Gastroesophageal sphincter (tissue), 4 donors: ENCODE data around the gene CLOCK. TPM values are rescaled to one million over a fixed set of nuclear protein-coding genes. Genes with fewer than 3 reads are reported as not detected.
A peak's percentile ranks its signal among the peaks of the same experiment; 100 is the strongest.

ENCODE experiments used
- ATAC-seq: fragments of 150-250 bp; one replicate; pipeline ENCODE4 v1.9.1; 2016; ENCODE audit warnings: mild to moderate bottlenecking, moderate library complexity
- H3K27ac ChIP-seq, 4 donors: fragments of 200-600 bp; sonication (generic) in 3 of 4; 1 replicate in 3 of 4; 2 replicates in 1 of 4; pipeline ENCODE4 v1.5.1; 2016 to 2019
- H3K27me3 ChIP-seq: fragments of 200-600 bp; sonication (generic); one replicate; pipeline ENCODE4 v1.5.1; 2019
- H3K36me3 ChIP-seq, 2 donors: fragments of 200-600 bp; sonication (generic); one replicate each; pipeline ENCODE4 v1.5.1; 2019; ENCODE audit warnings: control low read depth in 1 of 2
- H3K4me1 ChIP-seq, 3 donors: fragments of 200-600 bp; sonication (generic); 1 replicate in 2 of 3; 2 replicates in 1 of 3; pipeline ENCODE4 v1.5.1; 2016 to 2019; ENCODE audit warnings: control low read depth in 2 of 3
- H3K4me3 ChIP-seq, 2 donors: fragments of 200-600 bp; sonication (generic); one replicate each; pipeline ENCODE4 v1.5.1; 2019; ENCODE audit warnings: mild to moderate bottlenecking in 1 of 2, moderate library complexity in 1 of 2
- H3K9me3 ChIP-seq, 3 donors: fragments of 200-600 bp; sonication (generic); one replicate each; pipeline ENCODE4 v1.5.1; 2017 to 2019; ENCODE audit warnings: control low read depth in 2 of 3
- EP300 ChIP-seq: sonication (generic); formaldehyde crosslinking; IDR thresholded peaks from one replicate; pipeline ENCODE4 v1.6.1; 2017; ENCODE audit warnings: antibody characterized with exemption, mild to moderate bottlenecking
- POLR2A ChIP-seq, 2 donors: fragments of 450-650 bp; IDR thresholded peaks; one replicate each; pipeline ENCODE4 v1.6.1; 2017; ENCODE audit warnings: antibody characterized with exemption in 2 of 2, mild to moderate bottlenecking in 2 of 2, moderate library complexity in 1 of 2
- POLR2AphosphoS5 ChIP-seq: sonication (generic); formaldehyde crosslinking; IDR thresholded peaks from one replicate; pipeline ENCODE4 v1.6.1; 2017; ENCODE audit warnings: antibody characterized with exemption
- WGBS, 2 donors: methylation state at CpG; one replicate each; pipeline ENCODE4 v1.1.5; 2018; ENCODE audit warnings: low coverage in 1 of 2; 5-methylcytosine and 5-hydroxymethylcytosine counted together
- total RNA-seq, 4 donors: library from RNA; depleted of rRNA; stranded (reverse); fragments of >200 nt; gene quantifications; one replicate each; pipeline ENCODE4 v1.1.0, GENCODE V29; 2016
- TF ChIP-seq, protein P1 (sequence below), 4 experiments: fragments of 200-600 bp in 2 of 4; fragments of 450-650 bp in 2 of 4; sonication (generic) in 1 of 4; IDR thresholded peaks; one replicate each; pipeline ENCODE4 v1.5.1; 2017 to 2019; ENCODE audit warnings: antibody characterized with exemption in 4 of 4, mild to moderate bottlenecking in 2 of 4, moderate library complexity in 2 of 4

CLOCK gene
- total RNA-seq, 4 donors from 2014 or later: 30.0 to 55.7 (median 33.9) TPM

DNA sequence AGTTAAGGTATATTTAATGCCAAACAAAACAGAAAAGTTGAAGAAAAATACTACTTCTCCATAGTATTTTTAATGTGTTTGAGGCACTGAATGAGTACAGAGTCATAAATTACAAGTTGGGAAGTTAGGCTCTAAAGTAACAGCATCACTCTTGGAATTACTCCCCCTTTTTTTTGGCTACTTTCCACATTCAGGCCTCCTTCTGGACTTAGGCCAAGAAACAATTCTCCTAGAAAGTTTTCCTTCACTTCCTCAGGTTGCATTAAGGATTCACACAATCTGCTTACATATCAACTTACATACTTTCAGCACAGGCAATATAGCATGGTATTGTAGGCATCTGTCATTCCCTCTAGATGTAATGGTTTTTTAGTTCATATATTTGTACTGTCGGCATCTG is 98.9 kb downstream of the CLOCK start:
- WGBS, 2 donors: 30 to 53% methylated on average over 1 of the region's 1 CpG
- TF ChIP-seq POLR2A (IDR thresholded peaks at IDR 0.05) (no peak), POLR2AphosphoS5 (no peak)
- no peak overlapping the region for H3K27ac ChIP-seq
- H3K27me3 ChIP-seq: no peaks in the 10 kb centered on the region
- H3K4me3 ChIP-seq: no peak overlapping the region
- H3K36me3 ChIP-seq: peaks cover 0 to 70% of the 10 kb centered on the region in 2 donors
- no peak for ATAC-seq
- no peaks in the 10 kb centered on the region for H3K9me3 ChIP-seq
- H3K4me1 ChIP-seq: no peaks in the 10 kb centered on the region

DNA sequence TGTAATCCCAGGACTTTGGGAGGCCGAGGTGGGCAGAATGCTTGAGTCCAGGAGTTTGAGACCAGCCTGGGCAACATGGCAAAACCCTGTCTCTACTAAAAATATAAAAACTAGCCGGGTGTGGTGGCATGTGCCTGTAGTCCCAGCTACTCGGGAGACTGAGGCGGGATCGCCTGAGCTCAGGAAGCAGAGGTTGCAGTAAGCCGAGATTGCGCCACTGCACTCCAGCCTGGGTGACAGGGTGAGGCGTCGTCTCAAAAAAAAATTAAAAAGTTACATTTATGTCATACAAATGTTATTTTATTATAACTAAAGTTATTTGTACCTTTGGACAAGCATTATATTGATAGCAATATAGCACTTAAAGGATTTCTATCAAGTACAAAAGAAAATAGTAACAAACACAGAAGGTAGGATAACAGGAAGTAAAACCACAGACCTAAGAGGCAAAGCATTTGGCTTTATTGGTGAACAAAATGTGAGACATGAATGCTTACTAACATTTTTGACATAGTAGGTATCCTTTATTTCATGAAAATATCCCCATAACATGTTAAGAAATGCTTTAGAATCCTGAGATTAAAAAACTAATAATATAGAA is 99.5 kb downstream of the CLOCK start:
- ATAC-seq: no peak
- TF ChIP-seq EP300 (no peak), POLR2A (IDR thresholded peaks at IDR 0.05) (no peak), POLR2AphosphoS5 (no peak)
- TF ChIP-seq, protein P1, sequence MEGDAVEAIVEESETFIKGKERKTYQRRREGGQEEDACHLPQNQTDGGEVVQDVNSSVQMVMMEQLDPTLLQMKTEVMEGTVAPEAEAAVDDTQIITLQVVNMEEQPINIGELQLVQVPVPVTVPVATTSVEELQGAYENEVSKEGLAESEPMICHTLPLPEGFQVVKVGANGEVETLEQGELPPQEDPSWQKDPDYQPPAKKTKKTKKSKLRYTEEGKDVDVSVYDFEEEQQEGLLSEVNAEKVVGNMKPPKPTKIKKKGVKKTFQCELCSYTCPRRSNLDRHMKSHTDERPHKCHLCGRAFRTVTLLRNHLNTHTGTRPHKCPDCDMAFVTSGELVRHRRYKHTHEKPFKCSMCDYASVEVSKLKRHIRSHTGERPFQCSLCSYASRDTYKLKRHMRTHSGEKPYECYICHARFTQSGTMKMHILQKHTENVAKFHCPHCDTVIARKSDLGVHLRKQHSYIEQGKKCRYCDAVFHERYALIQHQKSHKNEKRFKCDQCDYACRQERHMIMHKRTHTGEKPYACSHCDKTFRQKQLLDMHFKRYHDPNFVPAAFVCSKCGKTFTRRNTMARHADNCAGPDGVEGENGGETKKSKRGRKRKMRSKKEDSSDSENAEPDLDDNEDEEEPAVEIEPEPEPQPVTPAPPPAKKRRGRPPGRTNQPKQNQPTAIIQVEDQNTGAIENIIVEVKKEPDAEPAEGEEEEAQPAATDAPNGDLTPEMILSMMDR (IDR thresholded peaks at IDR 0.05): no peak
- no peaks in the 10 kb centered on the region for H3K9me3 ChIP-seq
- no peak overlapping the region for H3K27ac ChIP-seq
- WGBS, 2 donors: 85 to 86% methylated on average over 9 of the region's 9 CpGs
- H3K27me3 ChIP-seq: no peaks in the 10 kb centered on the region
- peaks cover 0 to 70% of the 10 kb centered on the region in 2 donors for H3K36me3 ChIP-seq
- H3K4me1 ChIP-seq: no peaks in the 10 kb centered on the region
- no peak overlapping the region for H3K4me3 ChIP-seq

DNA sequence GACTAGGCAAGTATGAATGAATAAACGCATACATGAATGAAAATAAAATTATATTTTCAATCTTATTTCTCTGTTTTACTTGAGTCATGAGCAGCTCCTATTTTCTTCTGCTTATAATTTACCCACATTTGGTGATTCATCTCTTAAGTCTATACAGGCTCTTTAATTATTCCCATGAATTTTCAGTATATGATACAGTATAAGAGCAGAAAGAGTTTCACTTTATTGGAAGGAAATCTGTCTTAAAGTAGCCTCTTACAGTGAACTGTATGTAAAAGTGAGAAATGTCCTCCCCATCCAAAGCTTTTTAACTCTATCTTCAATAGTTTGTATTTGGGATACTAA is 100.2 kb downstream of the CLOCK start:
- ATAC-seq: no peak
- 96 to 100% methylated on average over 1 of the region's 1 CpG for WGBS, 2 donors
- TF ChIP-seq, protein P1 (IDR thresholded peaks at IDR 0.05): no peak
- no peak for TF ChIP-seq EP300
- TF ChIP-seq POLR2A (IDR thresholded peaks at IDR 0.05): no peak
- no peak for TF ChIP-seq POLR2AphosphoS5
- Histone ChIP-seq H3K4me3 (no peak overlapping the region), H3K9me3 (no peaks in the 10 kb centered on the region), H3K27ac (no peak overlapping the region), H3K36me3 (peaks cover 0 to 70% of the 10 kb centered on the region in 2 donors), H3K27me3 (no peaks in the 10 kb centered on the region), H3K4me1 (no peaks in the 10 kb centered on the region)

DNA sequence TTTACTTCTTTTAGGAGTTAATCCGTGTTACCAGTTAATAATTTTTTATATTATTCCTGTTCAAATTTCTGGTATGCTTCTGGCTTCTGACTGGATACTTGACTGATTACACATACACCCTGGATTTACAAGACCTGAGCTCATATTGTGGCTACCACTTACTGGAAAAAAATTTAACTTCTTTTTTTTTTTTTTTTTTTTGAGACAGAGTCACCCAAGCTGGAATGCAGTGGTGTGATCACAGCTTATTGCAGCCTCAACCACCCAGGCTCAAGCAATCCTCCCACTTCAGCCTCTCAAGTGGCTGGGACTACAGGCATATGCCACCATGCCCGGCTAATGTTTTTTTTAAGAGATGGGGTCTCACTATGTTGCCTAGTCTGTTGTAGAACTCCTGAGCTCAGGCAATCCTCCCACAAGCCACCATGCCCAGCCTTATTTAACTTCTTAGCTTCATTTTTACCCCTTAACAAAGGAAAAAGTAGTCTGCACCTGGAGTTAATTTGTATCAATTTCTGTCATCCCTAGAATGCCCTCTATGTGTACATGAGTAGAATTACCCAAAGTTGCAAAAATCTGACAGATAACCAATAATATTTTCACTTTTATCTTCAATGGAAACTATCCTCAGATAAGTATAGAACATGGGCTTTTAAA is 100.7 kb downstream of the CLOCK start:
- 86 to 93% methylated on average over 1 to 2 of the region's 2 CpGs for WGBS, 2 donors
- Histone ChIP-seq H3K4me1 (no peaks in the 10 kb centered on the region), H3K27me3 (no peaks in the 10 kb centered on the region), H3K9me3 (no peaks in the 10 kb centered on the region), H3K27ac (no peak overlapping the region), H3K36me3 (peaks cover 0 to 70% of the 10 kb centered on the region in 2 donors), H3K4me3 (no peak overlapping the region)
- ATAC-seq: no peak
- TF ChIP-seq POLR2A (IDR thresholded peaks at IDR 0.05): no peak
- TF ChIP-seq, protein P1 (IDR thresholded peaks at IDR 0.05): no peak
- TF ChIP-seq EP300: no peak
- no peak for TF ChIP-seq POLR2AphosphoS5

DNA sequence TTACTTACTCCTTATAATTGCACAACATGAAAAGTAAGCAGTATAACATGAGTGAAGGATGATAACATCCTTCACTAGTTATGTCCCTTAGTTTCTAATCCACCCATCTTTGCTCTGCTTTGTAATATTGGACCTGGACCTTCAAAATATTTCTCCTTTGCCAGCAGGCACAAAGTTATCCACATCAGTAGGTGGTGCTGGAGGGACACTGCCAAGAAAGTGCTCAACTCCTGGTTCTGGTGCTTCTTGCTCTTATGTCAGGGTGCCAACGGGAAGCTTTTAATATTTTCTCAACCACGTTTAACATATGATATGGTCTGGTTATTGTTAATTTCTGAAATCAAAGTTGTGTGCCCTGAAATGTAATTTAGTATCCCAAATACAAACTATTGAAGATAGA is 101.9 kb downstream of the CLOCK start:
- H3K4me3 ChIP-seq: no peak overlapping the region
- WGBS, 2 donors: no CpG with 5 or more reads among the region's 2 CpGs
- no peaks in the 10 kb centered on the region for H3K27me3 ChIP-seq
- no peak for TF ChIP-seq POLR2AphosphoS5
- TF ChIP-seq, protein P1 (IDR thresholded peaks at IDR 0.05): peak in 1 of 4 experiments; percentile 42
- H3K9me3 ChIP-seq: no peaks in the 10 kb centered on the region
- ATAC-seq: no peak
- H3K4me1 ChIP-seq: peaks cover 0 to 3% (median 0%) of the 10 kb centered on the region in 3 donors
- peaks cover 0 to 66% of the 10 kb centered on the region in 2 donors for H3K36me3 ChIP-seq
- no peak overlapping the region for H3K27ac ChIP-seq
